Peyer's patch (tissue), 4 donors: ENCODE results near the gene NAGPA.

Experiments used
- POLR2A ChIP-seq, 2 donors: fragments of 450-650 bp; IDR thresholded peaks; one replicate each; pipeline ENCODE4 v1.5.1; 2017; ENCODE audit warnings: antibody characterized with exemption in 2 of 2, mild to moderate bottlenecking in 2 of 2, moderate library complexity in 2 of 2
- TF ChIP-seq, protein P1 (sequence below), 6 experiments: fragments of 450-650 bp in 4 of 6; fragments of 200-600 bp in 2 of 6; sonication (generic) in 1 of 6; IDR thresholded peaks; one replicate each; pipeline ENCODE4 v1.5.1; 2017 to 2019; ENCODE audit warnings: antibody characterized with exemption in 6 of 6, mild to moderate bottlenecking in 3 of 6, moderate library complexity in 1 of 6

DNA sequence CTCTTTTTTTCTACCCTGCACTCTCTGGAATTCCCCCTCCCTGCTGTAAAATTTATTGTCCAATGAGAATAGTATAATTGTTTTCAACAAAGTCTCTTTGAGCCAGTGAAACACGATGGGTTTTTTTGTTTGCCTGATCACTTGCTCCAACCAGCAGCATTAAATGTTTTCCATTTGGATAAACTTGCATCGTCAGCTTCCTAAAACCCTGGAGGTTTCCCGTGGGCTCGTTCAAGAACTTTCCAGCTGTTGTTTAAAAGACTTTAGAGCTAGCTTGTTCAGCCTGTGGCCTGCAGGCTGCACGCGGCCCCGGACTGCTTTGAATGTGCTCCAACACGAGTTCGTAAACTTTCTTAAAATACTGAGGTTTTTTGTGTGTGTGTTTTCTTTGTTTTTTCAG, 14.9 kb downstream of the NAGPA start:
- TF ChIP-seq, protein P1, sequence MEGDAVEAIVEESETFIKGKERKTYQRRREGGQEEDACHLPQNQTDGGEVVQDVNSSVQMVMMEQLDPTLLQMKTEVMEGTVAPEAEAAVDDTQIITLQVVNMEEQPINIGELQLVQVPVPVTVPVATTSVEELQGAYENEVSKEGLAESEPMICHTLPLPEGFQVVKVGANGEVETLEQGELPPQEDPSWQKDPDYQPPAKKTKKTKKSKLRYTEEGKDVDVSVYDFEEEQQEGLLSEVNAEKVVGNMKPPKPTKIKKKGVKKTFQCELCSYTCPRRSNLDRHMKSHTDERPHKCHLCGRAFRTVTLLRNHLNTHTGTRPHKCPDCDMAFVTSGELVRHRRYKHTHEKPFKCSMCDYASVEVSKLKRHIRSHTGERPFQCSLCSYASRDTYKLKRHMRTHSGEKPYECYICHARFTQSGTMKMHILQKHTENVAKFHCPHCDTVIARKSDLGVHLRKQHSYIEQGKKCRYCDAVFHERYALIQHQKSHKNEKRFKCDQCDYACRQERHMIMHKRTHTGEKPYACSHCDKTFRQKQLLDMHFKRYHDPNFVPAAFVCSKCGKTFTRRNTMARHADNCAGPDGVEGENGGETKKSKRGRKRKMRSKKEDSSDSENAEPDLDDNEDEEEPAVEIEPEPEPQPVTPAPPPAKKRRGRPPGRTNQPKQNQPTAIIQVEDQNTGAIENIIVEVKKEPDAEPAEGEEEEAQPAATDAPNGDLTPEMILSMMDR (IDR thresholded peaks at IDR 0.05): no peak
- no peak for TF ChIP-seq POLR2A (IDR thresholded peaks at IDR 0.05)
